GM19023 (cell line): ENCODE measurements around the gene TADA2A.

Experiments used
- ATAC-seq: cut with Tn5 transposase; IDR thresholded peaks from one replicate; pipeline ENCODE4 v1.9.1; 2021; ENCODE audit warnings: mild to moderate bottlenecking, moderate library complexity; ENCODE audit not compliant: unreplicated experiment

Gene TADA2A

DNA sequence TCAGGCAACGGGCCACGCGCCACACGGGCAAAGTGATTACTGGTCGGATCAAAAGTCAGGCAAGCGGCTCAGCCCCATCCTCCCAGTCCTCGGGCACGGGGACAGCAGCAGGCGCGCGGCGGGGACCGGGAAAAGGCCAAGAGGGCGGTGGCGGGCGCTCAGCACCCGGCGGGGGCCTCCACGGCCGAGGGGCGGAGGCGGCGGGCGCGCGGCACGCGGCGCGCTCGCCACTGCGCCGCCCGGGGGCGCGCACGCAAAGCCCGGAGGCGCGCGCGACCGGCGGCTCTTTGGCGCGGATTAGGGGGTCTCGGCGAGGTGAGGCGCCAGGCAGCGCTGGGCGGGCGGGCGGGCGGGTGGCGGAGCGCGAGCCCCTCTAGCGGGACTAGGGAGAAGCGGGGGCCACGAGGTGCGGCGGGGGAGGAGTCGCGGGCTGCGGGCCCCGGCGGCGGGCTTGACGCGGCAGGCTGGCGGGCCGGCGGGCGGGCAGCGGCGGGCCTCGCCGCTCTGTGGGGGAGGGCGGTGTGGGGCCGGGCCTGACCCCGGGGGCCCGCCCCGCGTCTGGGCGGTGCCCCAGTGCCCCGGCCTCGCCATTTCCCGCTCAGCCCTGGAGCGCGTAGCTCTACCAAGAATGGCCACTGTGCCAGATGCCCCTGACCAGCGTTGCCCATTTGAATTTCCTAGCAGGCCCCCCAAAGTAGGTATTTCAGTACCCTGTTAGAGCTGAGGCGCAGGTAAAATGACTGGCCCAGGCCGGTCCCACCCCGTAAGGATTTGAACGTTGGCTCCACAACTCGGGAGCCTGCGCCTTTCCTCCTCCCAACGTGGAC lies at the start of gene TADA2A, which contains the start of gene ACACA:
Gene TADA2A, plus strand, starts transcription at position 252 of the 827 bp plus-strand sequence. CDS start 4,480 bp downstream, outside the sequence.
Gene ACACA, minus strand, starts transcription at position 202 of the 827 bp plus-strand sequence. CDS start 537 bp downstream, outside the sequence.
- ATAC-seq: peak; percentile 83

- peak; percentile 12 for ATAC-seq
Measured at GRCh38 chr17:37358098-37358829, 48.4 kb upstream of the TADA2A start.

DNA sequence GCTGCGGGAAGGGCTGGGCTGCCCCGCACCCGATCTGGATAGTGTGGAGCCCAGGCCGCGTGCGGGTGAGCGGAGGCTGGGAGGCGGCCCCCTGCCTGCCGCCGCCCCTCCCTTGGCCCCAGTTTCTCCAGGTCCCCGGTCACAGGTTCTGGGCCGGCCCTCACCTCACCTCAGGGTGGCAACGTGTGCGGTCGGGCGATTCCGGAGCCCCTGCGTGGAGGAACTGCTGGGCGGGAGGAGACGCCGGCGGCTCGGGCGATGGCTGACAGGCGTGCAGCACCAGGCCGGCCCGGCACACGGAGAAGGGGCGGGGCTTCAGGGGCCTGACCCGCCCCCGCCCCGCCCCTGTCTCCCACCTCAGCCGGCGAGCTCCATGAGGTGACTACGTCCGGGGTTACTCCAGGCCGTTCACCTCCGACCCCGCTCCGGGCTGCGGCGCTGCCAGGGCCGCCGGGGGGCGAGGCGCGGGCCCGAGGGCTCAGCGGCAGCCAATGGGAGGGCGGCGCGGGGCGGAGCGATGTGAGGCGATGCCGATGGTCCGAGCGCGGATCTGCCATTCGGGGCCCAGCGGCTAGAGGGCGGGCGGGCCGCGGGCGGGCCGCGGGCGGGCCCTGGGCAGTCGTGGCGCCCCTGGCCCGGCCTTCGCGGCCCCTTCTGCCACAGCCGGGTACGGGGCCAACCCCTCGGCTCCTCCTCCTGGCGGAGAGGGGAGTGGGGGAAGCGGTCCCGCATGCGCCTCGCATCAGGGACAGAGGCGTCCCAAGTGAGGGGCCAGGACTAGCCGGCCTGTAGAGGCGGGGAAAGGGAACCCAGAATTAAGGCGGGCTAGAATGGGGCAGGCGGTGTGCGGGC lies 47.6 kb upstream of the TADA2A start:
- peak; percentile 87 for ATAC-seq

DNA sequence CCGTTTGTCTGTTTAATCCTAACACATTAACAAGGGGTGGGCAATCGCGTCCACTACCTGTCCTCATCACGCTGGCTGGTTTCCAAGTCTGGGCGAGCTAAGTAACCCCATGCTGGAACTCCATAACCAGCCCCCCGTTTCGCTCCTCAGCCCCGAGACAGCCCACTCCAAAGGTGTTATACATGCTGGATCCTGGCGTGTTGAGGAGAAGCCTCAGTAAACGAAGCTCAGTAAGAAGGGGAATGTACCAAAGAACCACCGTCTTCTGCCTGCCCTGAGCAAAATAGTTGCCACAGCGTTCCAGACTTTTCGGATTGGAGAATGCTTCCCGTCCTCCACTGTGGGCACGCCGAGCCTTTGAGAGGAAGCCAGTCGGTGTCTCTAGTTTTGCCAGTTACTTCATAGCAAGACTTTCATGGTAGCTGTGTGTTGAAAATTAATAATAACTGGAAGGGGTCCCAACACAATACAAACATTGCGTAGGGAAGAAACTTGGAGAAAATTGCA lies 47.0 kb upstream of the TADA2A start:
- no peak for ATAC-seq

- no peak for ATAC-seq
Measured at GRCh38 chr17:37360632-37361031, 46.1 kb upstream of the TADA2A start.

DNA sequence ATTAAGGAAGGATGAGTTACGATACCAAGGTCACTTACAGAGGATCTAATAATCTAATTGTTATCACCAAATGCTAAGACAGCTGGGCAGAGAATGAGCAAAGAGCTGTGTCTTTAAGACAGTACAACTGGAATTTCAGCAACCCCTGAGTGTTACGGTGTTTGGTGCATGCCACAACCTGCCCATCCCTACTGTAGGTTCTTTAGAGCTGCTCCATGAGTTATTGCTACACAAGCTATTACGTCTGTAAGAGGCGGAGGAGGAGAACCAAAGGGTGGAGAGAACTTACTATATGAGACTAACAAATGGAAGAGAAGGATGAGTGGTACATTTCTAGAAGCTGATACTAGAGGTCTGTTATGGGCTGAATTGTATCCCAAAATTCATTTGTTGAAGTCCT lies 45.1 kb upstream of the TADA2A start:
- ATAC-seq: no peak

GRCh38 chr17:37365589-37365988 lies 41.1 kb upstream of the TADA2A start:
- no peak for ATAC-seq

GRCh38 chr17:37368577-37368976 lies 38.1 kb upstream of the TADA2A start:
- no peak for ATAC-seq

GRCh38 chr17:37373530-37374159 lies 33.0 kb upstream of the TADA2A start:
- peak; percentile 63 for ATAC-seq

DNA sequence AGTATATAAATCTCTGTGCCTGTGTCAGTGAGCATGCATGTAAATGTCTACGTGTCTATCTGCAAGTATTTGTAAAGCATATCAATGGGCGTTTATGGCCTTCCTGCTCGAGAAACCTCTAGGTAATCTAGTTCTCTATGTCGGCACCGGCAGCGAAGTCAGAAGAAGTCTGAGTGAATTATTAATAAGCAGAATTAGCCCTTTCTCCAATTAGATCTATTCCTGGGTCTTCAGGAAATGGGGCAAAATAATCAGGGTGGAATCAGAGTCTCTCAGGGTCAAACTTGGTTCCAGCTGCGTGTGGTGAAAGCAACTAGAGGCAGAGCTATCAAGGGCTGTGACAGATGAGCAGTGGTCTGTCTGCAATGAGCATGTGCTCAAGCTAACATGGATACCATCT lies 31.0 kb upstream of the TADA2A start, which contains the start of gene C17orf78:
Gene C17orf78, plus strand, starts transcription at position 280 of the 400 bp plus-strand sequence. Its CDS starts 108 bp downstream, at position 388.
- ATAC-seq: no peak

- ATAC-seq: no peak
Measured at GRCh38 chr17:37382056-37382455, 24.6 kb upstream of the TADA2A start.

- no peak for ATAC-seq
Measured at GRCh38 chr17:37384560-37385149, 22.0 kb upstream of the TADA2A start.

DNA sequence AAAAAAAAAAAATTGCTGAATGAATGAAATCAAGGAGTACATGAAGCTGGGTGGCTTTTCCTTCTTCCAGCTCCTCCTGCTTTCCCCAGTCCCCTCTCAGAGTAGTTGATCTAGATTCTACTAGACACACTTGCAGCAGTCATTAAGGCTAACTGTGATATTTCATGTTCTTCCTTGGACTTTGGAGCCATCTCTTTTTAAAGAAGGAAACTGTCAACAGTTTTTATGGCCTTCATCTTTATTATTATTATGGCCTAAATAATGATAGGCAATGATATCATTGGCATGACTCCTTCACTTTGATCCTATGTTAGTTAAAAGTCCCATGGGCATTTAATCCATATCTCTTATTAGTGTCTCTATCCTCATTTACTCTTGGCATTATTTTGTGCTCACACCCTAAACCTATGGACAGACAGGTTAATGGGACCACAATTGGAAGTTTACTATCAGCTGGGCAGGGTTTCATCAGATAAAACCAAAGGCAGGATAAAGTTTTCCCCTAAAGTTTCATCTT lies 21.2 kb upstream of the TADA2A start:
- ATAC-seq: no peak

- ATAC-seq: no peak
Measured at GRCh38 chr17:37386462-37386861, 20.2 kb upstream of the TADA2A start.

GRCh38 chr17:37388266-37388665 lies 18.4 kb upstream of the TADA2A start:
- no peak for ATAC-seq

GRCh38 chr17:37389160-37389559 lies 17.5 kb upstream of the TADA2A start:
- no peak for ATAC-seq

GRCh38 chr17:37391146-37391545 lies 15.5 kb upstream of the TADA2A start:
- no peak for ATAC-seq

DNA sequence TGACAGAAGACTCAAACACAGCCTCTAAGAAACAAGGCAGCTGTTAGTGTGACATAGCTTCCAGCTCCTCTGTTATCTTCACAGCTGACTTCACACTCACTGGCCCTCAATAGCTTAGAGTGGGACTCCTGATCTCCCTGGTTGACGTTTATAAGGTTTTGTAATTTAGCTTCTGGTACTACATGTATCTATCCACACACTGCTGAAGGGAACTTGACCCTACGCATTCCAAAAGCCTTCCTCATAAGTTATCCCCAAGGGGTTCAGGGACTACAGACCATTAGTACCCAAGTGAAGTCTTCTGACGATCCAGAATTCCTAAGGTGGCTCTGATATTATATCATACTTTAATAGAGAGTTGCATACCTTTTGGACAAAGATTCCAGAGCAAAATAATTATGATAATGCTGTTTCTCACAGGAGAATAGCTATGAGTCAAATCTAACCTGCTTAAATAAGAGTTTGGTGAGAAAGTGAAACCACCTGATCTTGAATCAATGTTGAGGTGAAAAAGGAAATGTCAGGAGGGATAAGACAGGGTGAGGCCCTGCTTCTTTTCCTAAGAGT lies 14.6 kb upstream of the TADA2A start:
- ATAC-seq: no peak

- ATAC-seq: no peak
Measured at GRCh38 chr17:37393352-37393751, 13.3 kb upstream of the TADA2A start.
